ENCODE results near the gene RALGAPA2.

DNA sequence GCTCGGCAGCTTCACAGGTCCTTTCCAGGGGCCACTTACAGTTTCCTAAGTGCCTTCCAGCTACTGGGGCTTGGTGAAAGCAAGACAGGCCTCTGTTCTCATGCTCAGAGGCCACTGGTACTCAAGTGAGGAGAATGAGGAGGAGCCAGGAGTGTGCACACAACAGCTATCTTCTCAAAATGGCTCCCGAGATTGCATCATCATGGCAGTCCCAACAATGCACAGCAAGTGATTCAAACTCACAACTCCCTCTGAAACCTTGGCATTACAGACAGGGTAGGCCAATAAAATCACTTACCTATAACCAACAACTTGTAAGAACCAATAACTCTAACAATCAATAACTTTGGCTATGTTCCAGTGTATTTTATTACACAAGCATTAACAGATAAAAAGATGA lies 77.4 kb downstream of the RALGAPA2 start:
- TF ChIP-seq EZH2 (IDR thresholded peaks at IDR 0.05; ENCODE audit: low read length, unreplicated experiment), result no peak
- no peak for TF ChIP-seq CTCF (conservative IDR thresholded peaks at IDR 0.05; ENCODE audit: low read depth, low read length)
- TF ChIP-seq EZH2phosphoT487 (IDR thresholded peaks at IDR 0.05; ENCODE audit: borderline replicate concordance, low read length), result no peak
